Ovary (tissue), 9 donors: Measurements from ENCODE around the gene PGD. TPM values are rescaled to one million over a fixed set of nuclear protein-coding genes. Genes with fewer than 3 reads are reported as not detected.

ENCODE experiments used
- DNase-seq, 5 donors: peaks; one replicate each; pipeline ENCODE4 v3.0.0-alpha.2; 2019 to 2020
- H3K27ac ChIP-seq, 2 donors: fragments of 200-600 bp; one replicate each; pipeline versions ENCODE4 v1.5.1 to v1.8.0; 2019 to 2022
- H3K27me3 ChIP-seq: fragments of 200-600 bp; one replicate; pipeline ENCODE4 v1.8.0; 2022
- H3K36me3 ChIP-seq: fragments of 200-600 bp; sonication (generic); one replicate; pipeline ENCODE4 v1.5.1; 2019
- H3K4me1 ChIP-seq: one replicate; pipeline ENCODE4 v1.8.1; 2013; ENCODE audit warnings: mild to moderate bottlenecking, moderate library complexity; ENCODE audit not compliant: insufficient read depth
- H3K4me3 ChIP-seq: fragments of 200-600 bp; sonication (generic); one replicate; pipeline ENCODE4 v1.5.1; 2017
- H3K9me3 ChIP-seq, 2 donors: fragments of 200-600 bp in 1 of 2; sonication (generic) in 1 of 2; one replicate each; pipeline versions ENCODE4 v1.5.1 to v1.8.1; 2013 to 2019; ENCODE audit warnings: mild to moderate bottlenecking in 1 of 2, moderate library complexity in 1 of 2
- CTCF ChIP-seq, 3 donors: fragments of 450-650 bp in 2 of 3; fragments of 200-600 bp in 1 of 3; IDR thresholded peaks; one replicate each; pipeline versions ENCODE4 v1.5.1 to v1.8.0; 2016 to 2022; ENCODE audit warnings: antibody characterized with exemption in 3 of 3, mild to moderate bottlenecking in 1 of 3
- EP300 ChIP-seq: sonication (generic); formaldehyde crosslinking; IDR thresholded peaks from one replicate; pipeline ENCODE4 v1.6.1; 2017; ENCODE audit warnings: antibody characterized with exemption
- POLR2A ChIP-seq: fragments of 450-650 bp; IDR thresholded peaks from one replicate; pipeline ENCODE4 v1.6.1; 2017; ENCODE audit warnings: antibody characterized with exemption, mild to moderate bottlenecking, moderate library complexity
- WGBS, 3 donors: extraction: QIAGEN DNeasy Blood & Tissue Kit in 1 of 3; methylation state at CpG; one replicate each; pipeline versions ENCODE4 v1.1.5 to v1.1.7; 2013 to 2017; 5-methylcytosine and 5-hydroxymethylcytosine counted together
- intact Hi-C, 4 donors: fragments of 100-400 bp; cut with DNase I; formaldehyde crosslinking; loops; one replicate each; pipeline versions ENCODE4 v1.11.0 to v1.15.1; 2022 to 2023
- polyA plus RNA-seq, 2 donors: library from polyadenylated mRNA; stranded (reverse); fragments of 200-250 nt in 1 of 2; fragments of 350-450 nt in 1 of 2; fragmentation: Illumina TruSeq in 1 of 2; extraction: RNeasy Lipid Tissue Mini Kit (QIAGEN cat#74804) in 1 of 2; gene quantifications; one replicate each; pipeline ENCODE4 v1.2.3, GENCODE V29; 2013 to 2014
- total RNA-seq, 7 donors: library from RNA; depleted of rRNA in 2 of 7; stranded (reverse); fragments of >200 nt in 2 of 7; fragmentation: NEBNext Ultra II Directional in 3 of 7; extraction: Animal tissue kit (Norgen Biotek cat#: 25700) in 3 of 7; gene quantifications; one replicate each; pipeline versions ENCODE4 v1.1.0 to v1.2.4, GENCODE V29; 2016 to 2023
- donor health status: DM: no; HTN: no; CAD: no; lungs with moderate emphysema.
- donor health status: DM: no; HTN: no; CAD: no.
- donor health status: Bipolar disorder and iron deficiency.
- donor health status: DM: yes; HTN: yes; CAD: no.
- donor health status: DM: no; HTN: no; CAD: no.
- donor health status: DM: yes; HTN: yes; CAD: no.

PGD gene
- total and polyA plus RNA-seq, 9 donors = 32.0 to 149 (median 52.8) TPM

GRCh38 chr1:10470043-10470442, 71.2 kb downstream of the PGD start:
- WGBS, 3 donors = 91 to 96% (median 96%) methylated on average over 4 of the region's 4 CpGs
- no peaks in the 10 kb centered on the region for H3K9me3 ChIP-seq
- H3K27me3 ChIP-seq = no peaks in the 10 kb centered on the region
- H3K36me3 ChIP-seq = no peaks in the 10 kb centered on the region
- no peak for DNase-seq
- no peak overlapping the region for H3K27ac ChIP-seq
- peaks cover 2% of the 10 kb centered on the region for H3K4me1 ChIP-seq
- intact Hi-C loops = no loop called here
- TF ChIP-seq POLR2A (no peak), CTCF (IDR thresholded peaks at IDR 0.05) (no peak), EP300 (no peak)
- no peak overlapping the region for H3K4me3 ChIP-seq

Other genes starting within 250 kb of the PGD start
- 10 to 100 TPM; 34.8 to 44.2 (median 38.0) TPM for gene KIF1B, start 188.5 kb upstream of the PGD start, total RNA-seq
- 10 to 100 TPM; 11.5 to 27.7 TPM for gene KIF1B, start 188.5 kb upstream of the PGD start, polyA plus RNA-seq
- 10 to 100 TPM in 3 of 7 donors, 1 to 10 TPM in 4; 1.5 to 13.6 (median 9.8) TPM for gene CENPS, start 31.4 kb downstream of the PGD start, total RNA-seq
- 10 to 100 TPM; 10.5 to 12.3 TPM for gene CENPS, start 31.4 kb downstream of the PGD start, polyA plus RNA-seq
- gene CORT, start 51.0 kb downstream of the PGD start, total RNA-seq = under 1 TPM in 4 of 7 donors, not detected in 3; 0.23 to 0.51 (median 0.44) TPM
- gene CORT, start 51.0 kb downstream of the PGD start, polyA plus RNA-seq = under 1 TPM in 1 of 2 donors, not detected in 1; 0.11 TPM
- 10 to 100 TPM; 14.8 to 37.4 (median 33.0) TPM for gene DFFA, start 73.5 kb downstream of the PGD start, total RNA-seq
- gene DFFA, start 73.5 kb downstream of the PGD start, polyA plus RNA-seq = 10 to 100 TPM; 17.7 to 36.7 TPM
- gene PEX14, start 75.9 kb downstream of the PGD start, total RNA-seq = 10 to 100 TPM in 6 of 7 donors, 1 to 10 TPM in 1; 7.5 to 22.9 (median 16.7) TPM
- 10 to 100 TPM in 1 of 2 donors, 1 to 10 TPM in 1; 3.3 to 19.6 TPM for gene PEX14, start 75.9 kb downstream of the PGD start, polyA plus RNA-seq